HG03135 (cell line): ENCODE data around the gene OR1J4.

Experiments used
- ATAC-seq: cut with Tn5 transposase; IDR thresholded peaks from one replicate; pipeline ENCODE4 v1.9.1; 2021; ENCODE audit warnings: mild to moderate bottlenecking, moderate library complexity; ENCODE audit not compliant: unreplicated experiment

OR1J4 gene

DNA sequence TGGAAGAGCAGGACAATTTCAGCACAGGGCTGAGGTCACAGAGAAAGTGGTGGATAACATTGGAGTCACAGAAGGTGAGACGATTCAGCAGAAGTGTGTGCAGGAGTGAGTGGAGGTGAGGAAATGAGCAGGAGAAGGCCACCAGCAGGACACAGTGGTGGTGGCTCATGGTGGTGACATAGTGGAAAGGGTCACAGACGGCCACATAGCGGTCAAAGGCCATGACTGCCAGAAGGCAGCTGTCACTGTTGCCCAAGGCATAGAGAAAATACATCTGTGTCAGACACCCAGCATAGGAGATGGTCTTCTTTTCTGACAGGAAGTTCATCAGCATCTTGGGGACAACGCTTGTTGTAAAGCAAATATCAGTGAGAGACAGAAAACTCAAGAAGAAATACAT is 49.0 kb downstream of the OR1J4 start:
- no peak for ATAC-seq
